Esophagus squamous epithelium (tissue), 5 donors: ENCODE results near the gene IL18RAP. TPM values are rescaled to one million over a fixed set of nuclear protein-coding genes. Genes with fewer than 3 reads are reported as not detected.

Source experiments
- DNase-seq: peaks from one replicate; lab custom pipeline; 2025; lab: John Stamatoyannopoulos, UW
- H3K27ac ChIP-seq, 4 donors: fragments of 200-600 bp; sonication (generic); one replicate each; pipeline ENCODE4 v1.5.1; 2016 to 2019; ENCODE audit warnings: mild to moderate bottlenecking in 1 of 4
- H3K27me3 ChIP-seq, 4 donors: fragments of 200-600 bp; sonication (generic); 1 replicate in 3 of 4; 2 replicates in 1 of 4; pipeline versions ENCODE4 v1.5.1 to v1.6.0; 2017 to 2021; ENCODE audit warnings: antibody characterized with exemption in 1 of 4
- H3K36me3 ChIP-seq, 3 donors: fragments of 200-600 bp; sonication (generic); one replicate each; pipeline ENCODE4 v1.5.1; 2016 to 2019
- H3K4me1 ChIP-seq, 3 donors: fragments of 200-600 bp; sonication (generic); one replicate each; pipeline ENCODE4 v1.5.1; 2017 to 2019
- H3K4me3 ChIP-seq, 4 donors: fragments of 200-600 bp; sonication (generic); 1 replicate in 3 of 4; 2 replicates in 1 of 4; pipeline ENCODE4 v1.5.1; 2016 to 2019; ENCODE audit warnings: mild to moderate bottlenecking in 2 of 4, moderate library complexity in 1 of 4
- H3K9me3 ChIP-seq, 3 donors: fragments of 200-600 bp; sonication (generic); one replicate each; pipeline ENCODE4 v1.5.1; 2016 to 2019
- POLR2A ChIP-seq, 4 donors: fragments of 450-650 bp; IDR thresholded peaks; one replicate each; pipeline ENCODE4 v1.6.1; 2017; ENCODE audit warnings: antibody characterized with exemption in 4 of 4, mild to moderate bottlenecking in 4 of 4, moderate library complexity in 3 of 4
- WGBS, 2 donors: methylation state at CpG; one replicate each; pipeline ENCODE4 v1.1.5; 2018; 5-methylcytosine and 5-hydroxymethylcytosine counted together
- intact Hi-C: fragments of 100-400 bp; cut with DNase I; formaldehyde crosslinking; loops from one replicate; pipeline ENCODE4 v1.15.0; 2022
- total RNA-seq, 4 donors: library from RNA; depleted of rRNA; stranded (reverse); fragments of >200 nt; gene quantifications; one replicate each; pipeline ENCODE4 v1.1.0, GENCODE V29; 2016
- TF ChIP-seq, protein P1 (sequence below), 6 experiments: fragments of 450-650 bp in 4 of 6; fragments of 200-600 bp in 2 of 6; sonication (generic) in 2 of 6; IDR thresholded peaks; one replicate each; pipeline ENCODE4 v1.5.1; 2016 to 2019; ENCODE audit warnings: antibody characterized with exemption in 6 of 6, mild to moderate bottlenecking in 4 of 6, moderate library complexity in 4 of 6
- donor health status: DM: yes; HTN: yes; CAD: no.

Gene IL18RAP
- total RNA-seq, 4 donors from 2014 or later = 0.61 to 4.3 (median 3.4) TPM; not detected in 1

DNA sequence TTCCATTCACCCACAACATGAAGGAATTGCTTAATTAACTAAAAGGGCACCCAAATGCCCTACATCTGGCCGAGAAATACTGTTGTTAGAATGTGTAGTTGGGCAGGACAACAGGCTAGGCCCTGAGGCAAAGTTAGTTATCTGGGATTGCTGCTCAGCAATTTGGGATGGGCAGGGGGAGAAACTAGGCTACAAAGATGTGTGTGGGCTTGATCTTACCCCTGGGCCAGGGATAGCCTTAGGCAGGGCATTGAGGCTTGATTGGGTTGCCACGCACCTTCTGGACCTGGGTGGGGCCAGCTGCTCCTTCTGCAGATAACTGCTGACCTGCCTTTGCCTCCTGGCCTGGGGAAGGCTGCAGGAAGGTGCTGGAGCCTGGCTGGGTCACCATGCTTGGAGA, 9.4 kb downstream of the IL18RAP start:
- intact Hi-C loops = no loop called here
- H3K4me1 ChIP-seq = no peaks in the 10 kb centered on the region
- WGBS, 2 donors = 63 to 100% methylated on average over 1 to 2 of the region's 2 CpGs
- H3K27ac ChIP-seq = no peak overlapping the region
- no peaks in the 10 kb centered on the region for H3K9me3 ChIP-seq
- no peak overlapping the region for H3K4me3 ChIP-seq
- no peaks in the 10 kb centered on the region for H3K27me3 ChIP-seq
- TF ChIP-seq POLR2A (IDR thresholded peaks at IDR 0.05) = no peak
- no peaks in the 10 kb centered on the region for H3K36me3 ChIP-seq
- no peak for DNase-seq

GRCh38 chr2:102433973-102434654, 11.2 kb downstream of the IL18RAP start:
- Histone ChIP-seq H3K27me3 (no peaks in the 10 kb centered on the region), H3K4me1 (no peaks in the 10 kb centered on the region), H3K4me3 (no peak overlapping the region), H3K36me3 (no peaks in the 10 kb centered on the region), H3K9me3 (no peaks in the 10 kb centered on the region), H3K27ac (no peak overlapping the region)
- WGBS, 2 donors = 82 to 85% methylated on average over 4 of the region's 4 CpGs
- intact Hi-C loops = no loop called here
- TF ChIP-seq POLR2A (IDR thresholded peaks at IDR 0.05) = no peak
- no peak for DNase-seq

GRCh38 chr2:102434655-102435381, 11.9 kb downstream of the IL18RAP start:
- no peak for DNase-seq

GRCh38 chr2:102435741-102436140, 12.8 kb downstream of the IL18RAP start:
- Histone ChIP-seq H3K4me1 (no peaks in the 10 kb centered on the region), H3K36me3 (no peaks in the 10 kb centered on the region), H3K27me3 (no peaks in the 10 kb centered on the region), H3K27ac (no peak overlapping the region), H3K4me3 (no peak overlapping the region), H3K9me3 (no peaks in the 10 kb centered on the region)
- no peak for DNase-seq
- 70 to 87% methylated on average over 2 of the region's 2 CpGs for WGBS, 2 donors
- intact Hi-C loops = no loop called here
- TF ChIP-seq POLR2A (IDR thresholded peaks at IDR 0.05) = no peak
- TF ChIP-seq, protein P1, sequence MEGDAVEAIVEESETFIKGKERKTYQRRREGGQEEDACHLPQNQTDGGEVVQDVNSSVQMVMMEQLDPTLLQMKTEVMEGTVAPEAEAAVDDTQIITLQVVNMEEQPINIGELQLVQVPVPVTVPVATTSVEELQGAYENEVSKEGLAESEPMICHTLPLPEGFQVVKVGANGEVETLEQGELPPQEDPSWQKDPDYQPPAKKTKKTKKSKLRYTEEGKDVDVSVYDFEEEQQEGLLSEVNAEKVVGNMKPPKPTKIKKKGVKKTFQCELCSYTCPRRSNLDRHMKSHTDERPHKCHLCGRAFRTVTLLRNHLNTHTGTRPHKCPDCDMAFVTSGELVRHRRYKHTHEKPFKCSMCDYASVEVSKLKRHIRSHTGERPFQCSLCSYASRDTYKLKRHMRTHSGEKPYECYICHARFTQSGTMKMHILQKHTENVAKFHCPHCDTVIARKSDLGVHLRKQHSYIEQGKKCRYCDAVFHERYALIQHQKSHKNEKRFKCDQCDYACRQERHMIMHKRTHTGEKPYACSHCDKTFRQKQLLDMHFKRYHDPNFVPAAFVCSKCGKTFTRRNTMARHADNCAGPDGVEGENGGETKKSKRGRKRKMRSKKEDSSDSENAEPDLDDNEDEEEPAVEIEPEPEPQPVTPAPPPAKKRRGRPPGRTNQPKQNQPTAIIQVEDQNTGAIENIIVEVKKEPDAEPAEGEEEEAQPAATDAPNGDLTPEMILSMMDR (IDR thresholded peaks at IDR 0.05) = no peak

More at GRCh38 chr2:102434655-102435381, 11.9 kb downstream of the IL18RAP start:
- WGBS, 2 donors = 82 to 90% methylated on average over 2 of the region's 2 CpGs
- H3K4me3 ChIP-seq = no peak overlapping the region
- H3K9me3 ChIP-seq = no peaks in the 10 kb centered on the region
- H3K36me3 ChIP-seq = no peaks in the 10 kb centered on the region
- H3K27ac ChIP-seq = no peak overlapping the region
- intact Hi-C loops = no loop called here
- TF ChIP-seq, protein P1 (IDR thresholded peaks at IDR 0.05) = no peak
- TF ChIP-seq POLR2A (IDR thresholded peaks at IDR 0.05) = no peak
- no peaks in the 10 kb centered on the region for H3K27me3 ChIP-seq
- no peaks in the 10 kb centered on the region for H3K4me1 ChIP-seq

GRCh38 chr2:102436323-102436722, 13.4 kb downstream of the IL18RAP start:
- Histone ChIP-seq H3K4me3 (no peak overlapping the region), H3K36me3 (no peaks in the 10 kb centered on the region), H3K27ac (no peak overlapping the region), H3K9me3 (no peaks in the 10 kb centered on the region), H3K4me1 (no peaks in the 10 kb centered on the region), H3K27me3 (no peaks in the 10 kb centered on the region)
- TF ChIP-seq, protein P1 (IDR thresholded peaks at IDR 0.05) = no peak
- TF ChIP-seq POLR2A (IDR thresholded peaks at IDR 0.05) = no peak
- 21 to 75% methylated on average over 2 to 3 of the region's 3 CpGs for WGBS, 2 donors
- intact Hi-C loops = no loop called here
- DNase-seq = no peak

DNA sequence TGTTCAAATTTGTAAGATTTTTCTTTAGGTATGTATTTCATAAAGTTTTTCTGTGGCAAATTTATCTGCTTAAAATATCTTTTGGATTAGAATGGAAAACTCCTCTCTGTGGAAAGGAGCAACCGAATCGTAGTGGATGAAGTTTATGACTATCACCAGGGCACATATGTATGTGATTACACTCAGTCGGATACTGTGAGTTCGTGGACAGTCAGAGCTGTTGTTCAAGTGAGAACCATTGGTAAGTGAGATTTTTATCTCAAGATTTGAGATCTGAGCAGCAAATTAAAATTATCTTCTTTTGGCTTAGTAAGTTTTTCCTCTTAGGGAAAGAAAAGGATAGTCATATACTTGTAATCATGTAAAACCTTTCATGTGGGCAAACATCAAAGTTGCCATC, 14.2 kb downstream of the IL18RAP start:
- DNase-seq = no peak
- intact Hi-C loops = no loop called here
- no peak overlapping the region for H3K4me3 ChIP-seq
- H3K4me1 ChIP-seq = no peaks in the 10 kb centered on the region
- H3K9me3 ChIP-seq = no peaks in the 10 kb centered on the region
- TF ChIP-seq, protein P1 (IDR thresholded peaks at IDR 0.05) = no peak
- no peak for TF ChIP-seq POLR2A (IDR thresholded peaks at IDR 0.05)
- 78 to 79% methylated on average over 4 of the region's 4 CpGs for WGBS, 2 donors
- no peak overlapping the region for H3K27ac ChIP-seq
- H3K36me3 ChIP-seq = no peaks in the 10 kb centered on the region
- H3K27me3 ChIP-seq = no peaks in the 10 kb centered on the region
